ENCODE measurements around the gene ADCY4.

GRCh38 chr14:24315243-24315806 is 19.5 kb downstream of the ADCY4 start:
- no peak for TF ChIP-seq POLR2A (IDR thresholded peaks at IDR 0.05)
- TF ChIP-seq, protein P1, sequence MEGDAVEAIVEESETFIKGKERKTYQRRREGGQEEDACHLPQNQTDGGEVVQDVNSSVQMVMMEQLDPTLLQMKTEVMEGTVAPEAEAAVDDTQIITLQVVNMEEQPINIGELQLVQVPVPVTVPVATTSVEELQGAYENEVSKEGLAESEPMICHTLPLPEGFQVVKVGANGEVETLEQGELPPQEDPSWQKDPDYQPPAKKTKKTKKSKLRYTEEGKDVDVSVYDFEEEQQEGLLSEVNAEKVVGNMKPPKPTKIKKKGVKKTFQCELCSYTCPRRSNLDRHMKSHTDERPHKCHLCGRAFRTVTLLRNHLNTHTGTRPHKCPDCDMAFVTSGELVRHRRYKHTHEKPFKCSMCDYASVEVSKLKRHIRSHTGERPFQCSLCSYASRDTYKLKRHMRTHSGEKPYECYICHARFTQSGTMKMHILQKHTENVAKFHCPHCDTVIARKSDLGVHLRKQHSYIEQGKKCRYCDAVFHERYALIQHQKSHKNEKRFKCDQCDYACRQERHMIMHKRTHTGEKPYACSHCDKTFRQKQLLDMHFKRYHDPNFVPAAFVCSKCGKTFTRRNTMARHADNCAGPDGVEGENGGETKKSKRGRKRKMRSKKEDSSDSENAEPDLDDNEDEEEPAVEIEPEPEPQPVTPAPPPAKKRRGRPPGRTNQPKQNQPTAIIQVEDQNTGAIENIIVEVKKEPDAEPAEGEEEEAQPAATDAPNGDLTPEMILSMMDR (IDR thresholded peaks at IDR 0.05), result no peak

Measured in testis (tissue), 2 donors.